NOMO-1 treated with DMSO at 0.1 percent for 48 hours (cell line): ENCODE measurements around the gene CACNA1C.

Experiments used
- DNase-seq: peaks from one replicate; lab custom pipeline; 2025; ENCODE audit not compliant: unreplicated experiment; lab: John Stamatoyannopoulos, UW

CACNA1C gene

DNA sequence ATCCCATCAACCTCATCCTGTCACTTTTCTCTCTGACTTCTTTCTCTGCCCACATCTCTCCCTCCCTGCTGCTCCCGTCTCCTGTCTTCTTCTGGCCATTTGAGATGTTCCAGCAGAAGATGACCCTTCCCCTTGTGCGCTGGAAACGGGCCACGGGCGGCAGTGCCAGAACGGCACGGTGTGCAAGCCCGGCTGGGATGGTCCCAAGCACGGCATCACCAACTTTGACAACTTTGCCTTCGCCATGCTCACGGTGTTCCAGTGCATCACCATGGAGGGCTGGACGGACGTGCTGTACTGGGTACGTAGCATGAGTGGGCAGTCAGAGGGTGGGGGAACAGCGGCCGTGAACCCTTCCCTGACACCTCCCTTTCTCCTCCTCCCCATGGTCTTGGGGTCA lies 440.3 kb downstream of the CACNA1C start:
- DNase-seq, result no peak

DNA sequence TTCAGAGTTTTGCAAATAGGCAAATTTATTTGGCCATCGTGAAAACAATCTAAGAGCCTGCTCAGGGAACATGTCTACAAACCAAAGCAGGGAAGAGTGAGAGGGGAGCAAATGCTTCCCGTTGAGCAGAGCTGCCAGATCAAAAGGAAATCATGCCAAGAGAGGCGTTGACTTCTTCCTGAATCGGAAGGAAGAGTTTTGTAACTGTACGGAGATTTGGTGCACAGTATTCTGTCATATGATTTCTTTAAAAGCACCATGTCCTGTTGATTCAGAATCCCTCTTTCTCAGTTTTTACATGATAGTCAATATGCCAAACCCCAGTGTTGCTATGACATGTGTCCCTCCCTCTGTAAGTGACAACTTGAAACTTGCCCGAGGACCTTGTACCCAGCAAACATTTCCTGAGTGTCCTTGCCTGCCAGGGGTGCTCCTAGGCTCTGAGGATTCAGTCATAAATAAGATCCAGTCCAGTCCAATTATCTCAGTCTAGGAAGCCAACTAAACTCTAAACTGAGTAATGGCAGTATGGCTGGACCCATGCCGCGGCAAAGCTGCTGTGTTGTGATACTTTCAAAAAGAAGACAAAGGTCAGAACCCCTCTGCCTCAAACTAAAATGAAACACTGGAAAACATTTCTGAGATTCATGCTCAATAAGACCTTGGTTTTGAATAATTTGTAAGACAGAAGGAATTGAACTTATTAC lies 441.9 kb downstream of the CACNA1C start:
- no peak for DNase-seq

DNA sequence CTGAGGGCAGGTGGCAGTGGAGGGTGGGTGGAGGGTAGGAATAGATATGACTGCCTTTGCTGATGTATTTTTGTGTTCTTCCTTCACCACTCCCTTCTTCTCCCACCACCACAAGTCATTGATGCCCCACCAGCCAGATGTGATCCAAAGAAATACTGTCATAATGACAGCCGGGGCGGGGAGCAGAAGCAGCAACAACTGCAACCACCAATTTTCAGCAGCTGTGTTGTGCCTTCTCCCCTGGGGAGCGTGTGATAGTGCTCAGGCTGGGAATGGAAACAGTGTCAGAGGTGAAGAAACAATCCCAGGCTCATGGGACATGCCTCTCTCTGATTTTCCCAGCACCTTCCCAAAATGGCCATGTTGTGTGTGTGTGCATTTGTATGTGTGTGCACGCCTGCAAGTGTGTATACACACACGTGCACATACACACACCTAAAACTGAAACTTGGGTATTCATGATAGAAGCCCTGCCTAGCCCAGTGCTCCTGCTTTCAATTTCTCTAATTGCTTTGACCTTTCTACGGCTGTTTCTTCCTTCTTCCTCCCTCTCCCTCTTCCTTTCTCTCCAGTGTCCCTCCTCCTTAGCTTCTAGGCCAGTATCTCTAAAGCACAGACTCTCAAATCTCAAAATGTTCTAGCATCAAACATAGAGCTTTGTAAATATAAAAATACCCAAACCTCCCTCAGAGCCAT lies 442.8 kb downstream of the CACNA1C start:
- DNase-seq, result no peak

DNA sequence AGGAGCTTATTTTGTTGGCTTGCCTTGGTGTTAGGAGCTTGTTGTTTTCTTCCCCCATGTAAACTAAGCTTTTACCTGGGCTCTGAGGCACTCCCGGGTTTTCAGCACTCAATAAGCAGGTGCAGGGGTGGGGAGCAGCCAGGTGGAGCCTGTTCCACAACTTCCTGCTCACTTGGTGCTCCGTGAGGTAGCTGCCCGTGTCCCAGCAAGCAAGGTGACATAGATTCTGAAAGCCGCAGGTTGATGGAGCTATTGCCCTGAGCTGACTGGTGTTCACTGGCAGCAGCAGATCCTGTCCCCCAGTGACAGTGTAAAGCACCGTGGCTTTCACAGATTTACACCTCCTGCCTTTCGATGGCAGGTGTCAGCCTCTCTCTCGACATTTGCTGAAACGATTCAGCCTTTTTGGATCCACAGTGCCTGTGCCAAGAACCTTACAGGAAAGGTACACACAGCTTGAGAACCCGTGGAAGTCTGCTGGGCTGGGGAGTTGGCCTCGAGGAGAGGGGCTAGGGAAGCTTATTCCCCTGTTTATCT lies 446.2 kb downstream of the CACNA1C start:
- DNase-seq, result no peak

DNA sequence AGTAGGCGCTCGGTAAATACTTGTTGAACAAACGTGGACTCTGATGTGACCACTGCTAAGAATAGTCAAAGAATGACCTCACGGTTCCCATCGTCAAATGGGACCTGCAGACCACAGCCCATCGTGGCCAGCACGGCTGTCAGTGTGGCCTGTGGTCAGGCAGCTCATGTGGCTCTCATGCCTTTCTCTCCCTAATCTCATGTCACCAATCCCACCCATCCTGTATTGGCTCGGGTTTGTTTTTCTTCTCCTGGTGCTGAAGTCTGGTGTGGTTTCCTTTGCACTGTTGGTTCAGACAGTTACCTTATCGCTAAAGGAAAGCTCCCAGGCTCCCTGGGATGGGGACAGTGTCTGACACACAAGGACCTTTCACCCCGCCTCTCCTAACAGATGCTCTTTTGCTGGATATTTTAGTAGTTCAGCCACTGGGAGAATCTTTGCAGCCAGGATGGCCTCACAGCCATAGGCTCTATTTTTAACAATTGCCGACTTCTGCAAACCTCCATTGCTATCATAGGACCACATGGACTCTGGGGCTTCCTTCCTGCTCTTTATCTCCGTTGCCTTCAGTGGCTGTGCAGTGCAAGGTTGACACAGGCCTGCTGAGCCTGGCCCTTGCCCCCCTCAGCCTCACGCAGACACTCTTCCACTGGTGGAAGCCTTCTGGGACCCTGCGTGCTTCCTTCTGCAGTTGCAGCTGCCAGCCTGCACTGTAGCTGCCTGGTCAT lies 448.8 kb downstream of the CACNA1C start:
- peak; percentile 42 for DNase-seq

DNA sequence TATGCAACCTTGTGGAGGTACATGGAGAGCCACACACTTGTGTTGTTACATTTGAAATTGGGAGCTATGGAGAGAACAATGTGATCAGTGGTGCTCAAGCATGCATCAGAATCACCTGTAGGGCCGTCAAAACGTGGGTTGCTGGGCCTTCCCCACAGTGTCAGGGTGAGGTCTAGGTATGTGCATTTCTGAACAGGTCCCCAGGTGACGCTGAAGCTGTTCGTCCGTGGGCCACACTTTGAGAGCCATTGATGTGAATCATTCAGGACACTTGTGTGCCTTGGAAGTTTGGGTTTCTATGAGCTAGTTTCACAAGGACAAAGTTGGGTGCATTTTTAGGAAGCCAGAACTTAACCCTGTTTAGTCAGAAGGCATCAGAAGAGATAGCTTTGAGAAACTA lies 450.2 kb downstream of the CACNA1C start:
- no peak for DNase-seq

DNA sequence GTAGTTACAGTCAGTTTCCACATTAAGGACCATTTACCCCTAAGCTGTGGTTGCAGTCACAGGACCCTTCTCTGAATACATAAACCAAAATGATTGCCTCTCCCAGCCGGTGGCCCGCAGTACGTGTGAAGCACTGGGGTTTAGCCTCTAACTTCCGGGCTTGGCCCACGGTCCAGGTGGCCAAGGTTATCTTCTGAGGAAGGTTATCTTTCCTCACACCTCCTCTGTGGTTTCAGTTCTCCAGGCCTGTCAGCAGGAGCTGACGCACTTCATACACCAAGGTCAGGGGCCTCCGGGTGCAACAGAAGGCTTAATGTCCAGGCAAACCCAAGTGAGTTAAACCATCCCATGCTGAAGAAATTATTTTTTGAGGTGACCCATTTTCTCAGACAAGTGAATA lies 451.0 kb downstream of the CACNA1C start:
- DNase-seq, result no peak

DNA sequence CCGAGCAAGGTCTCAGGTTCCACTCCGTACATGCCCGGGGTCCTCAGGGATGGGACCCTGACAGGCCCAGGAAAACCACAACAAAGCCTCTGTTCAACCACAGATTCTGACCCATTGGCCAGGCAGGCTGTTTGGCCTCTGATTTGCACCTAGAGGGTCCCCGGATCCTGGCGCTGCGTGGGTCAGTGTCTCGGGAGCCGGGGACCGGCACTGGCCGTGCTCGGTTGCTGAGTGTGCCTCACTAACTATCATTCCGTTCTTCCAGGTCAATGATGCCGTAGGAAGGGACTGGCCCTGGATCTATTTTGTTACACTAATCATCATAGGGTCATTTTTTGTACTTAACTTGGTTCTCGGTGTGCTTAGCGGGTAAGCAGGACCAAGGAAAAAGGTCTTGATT lies 451.8 kb downstream of the CACNA1C start:
- DNase-seq, result no peak

DNA sequence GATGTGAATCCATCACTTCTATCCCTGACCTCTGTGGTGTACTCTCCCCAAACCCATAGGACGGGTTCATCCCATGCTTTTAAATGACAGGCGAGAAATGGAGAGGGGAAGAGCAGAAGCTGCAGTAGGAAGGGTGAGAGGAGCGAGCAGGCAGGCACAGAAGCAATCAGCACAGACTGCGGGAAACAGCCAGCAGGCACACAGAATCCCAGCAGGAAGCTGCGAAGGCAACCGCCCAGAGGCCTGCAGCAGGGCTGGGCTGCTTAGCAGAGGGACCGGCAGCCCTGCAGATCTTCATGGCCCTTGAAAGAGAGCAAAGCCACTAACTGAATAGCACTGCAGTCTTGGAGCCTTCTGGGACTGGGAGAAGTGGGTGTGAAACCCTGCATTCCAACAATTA lies 455.0 kb downstream of the CACNA1C start:
- no peak for DNase-seq

DNA sequence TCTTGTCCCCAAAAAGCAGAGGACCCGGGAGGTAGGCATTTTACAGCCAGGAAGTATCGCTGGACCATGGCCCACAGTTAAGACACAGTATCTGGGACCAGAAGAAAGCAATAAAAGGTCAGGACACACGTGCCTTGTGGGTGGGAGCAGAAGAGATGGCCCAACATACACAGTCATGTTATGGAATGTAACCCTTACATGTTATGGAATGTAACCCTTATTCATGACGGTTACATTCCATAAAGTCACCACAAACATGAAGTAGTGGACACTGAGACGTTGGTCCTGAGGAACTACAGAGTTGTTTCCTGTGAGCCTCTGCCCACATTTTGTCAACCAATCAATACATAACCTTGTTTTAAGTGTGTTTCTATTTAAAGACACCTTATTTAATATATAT lies 456.4 kb downstream of the CACNA1C start:
- DNase-seq, result no peak

DNA sequence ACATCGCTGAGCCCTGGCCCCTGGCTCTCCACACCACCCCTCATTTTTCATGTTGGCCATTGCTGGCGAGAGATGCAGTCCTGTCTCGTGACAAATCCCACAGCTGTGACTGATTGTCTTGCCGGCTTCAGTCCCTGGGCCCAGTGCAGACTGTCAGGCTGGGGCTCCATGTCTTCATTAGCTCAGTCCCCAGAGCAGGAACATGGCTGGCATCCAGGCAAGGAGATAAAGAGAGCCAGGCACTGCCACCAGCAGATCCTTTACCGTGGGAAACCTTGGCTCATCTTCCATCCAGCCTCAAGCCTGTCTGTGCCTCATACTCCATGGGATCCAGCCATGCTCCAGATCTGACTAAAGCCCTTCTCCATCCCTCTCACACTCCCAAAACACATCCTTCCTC lies 457.3 kb downstream of the CACNA1C start:
- no peak for DNase-seq

DNA sequence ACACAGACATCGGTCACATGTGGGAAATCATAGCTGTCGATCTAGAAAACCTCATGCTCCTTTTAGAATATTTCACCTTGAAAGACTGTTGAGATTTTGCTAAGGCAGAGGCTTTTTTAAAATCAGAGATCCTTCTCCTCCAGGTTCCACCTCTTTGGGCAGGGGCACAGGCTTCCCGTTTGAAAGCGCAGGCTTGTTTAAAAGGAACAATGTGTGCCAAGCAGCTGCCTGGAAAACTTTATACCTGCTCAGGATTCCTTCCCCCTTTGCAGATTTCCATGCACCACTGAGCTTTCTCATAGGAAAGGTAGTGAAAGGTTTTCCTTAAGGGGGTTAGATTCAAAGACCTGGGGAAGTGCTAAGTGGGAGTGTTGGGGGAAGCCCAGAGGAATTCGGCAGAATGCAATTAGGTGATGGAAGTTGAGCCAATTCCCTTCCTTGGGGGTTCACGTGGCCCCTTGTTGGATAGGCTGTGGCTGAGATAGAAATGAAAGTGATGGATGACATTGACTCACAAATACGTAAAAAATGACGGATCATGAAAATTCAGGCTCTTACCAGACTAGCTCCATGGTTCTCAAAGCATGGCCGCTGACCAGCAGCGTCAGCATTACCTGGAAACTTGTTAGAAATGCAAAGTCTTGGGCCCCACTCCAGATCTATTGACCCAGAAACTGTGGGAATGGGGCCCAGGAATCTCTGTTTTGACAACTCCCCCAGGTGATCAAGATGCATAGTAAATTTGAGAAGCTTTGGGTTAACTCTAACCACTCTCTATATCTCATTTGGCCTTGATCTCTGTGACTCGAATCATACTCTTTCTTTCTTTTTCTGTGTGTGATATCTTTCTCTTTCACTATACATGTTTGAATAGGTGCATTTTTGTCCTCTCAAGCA lies 460.6 kb downstream of the CACNA1C start:
- DNase-seq, result no peak

DNA sequence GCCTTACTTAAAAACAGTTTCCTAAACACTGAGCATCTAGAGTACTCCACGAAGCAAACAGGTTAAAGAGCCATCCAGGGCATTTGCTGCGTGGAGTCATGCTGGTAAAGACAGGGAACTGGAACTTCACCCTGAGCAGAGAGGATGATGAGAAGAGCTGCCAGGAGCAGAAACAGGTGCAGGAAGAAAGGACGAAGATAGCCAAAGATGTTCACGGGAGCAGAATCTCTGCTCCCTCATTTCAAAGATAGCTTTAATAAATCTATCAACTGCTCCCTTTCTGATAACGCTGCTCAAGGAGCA lies 461.2 kb downstream of the CACNA1C start:
- DNase-seq, result no peak

DNA sequence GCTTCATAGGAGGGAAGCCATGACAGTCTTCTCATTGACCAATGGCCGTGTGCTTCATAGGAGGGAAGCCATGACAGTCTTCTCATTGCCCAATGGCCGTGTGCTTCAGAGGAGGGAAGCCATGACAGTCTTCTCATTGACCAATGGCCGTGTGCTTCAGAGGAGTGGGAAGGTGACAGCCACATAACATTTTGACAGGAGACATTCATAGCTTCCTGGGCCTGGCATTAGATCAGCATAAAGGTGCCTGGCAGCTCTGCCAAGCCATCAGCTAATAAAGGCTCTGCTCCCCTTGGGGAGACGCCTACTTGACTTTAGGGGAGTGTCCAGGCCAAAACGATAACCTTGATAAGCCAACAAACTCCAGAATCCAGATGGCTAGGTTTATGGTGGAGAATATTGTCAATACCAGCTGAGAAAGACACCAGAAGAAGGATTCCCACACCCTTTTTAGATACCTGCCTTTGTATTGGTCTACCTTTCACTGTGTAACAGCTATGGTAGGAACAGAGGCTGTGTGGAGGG lies 468.0 kb downstream of the CACNA1C start:
- no peak for DNase-seq

DNA sequence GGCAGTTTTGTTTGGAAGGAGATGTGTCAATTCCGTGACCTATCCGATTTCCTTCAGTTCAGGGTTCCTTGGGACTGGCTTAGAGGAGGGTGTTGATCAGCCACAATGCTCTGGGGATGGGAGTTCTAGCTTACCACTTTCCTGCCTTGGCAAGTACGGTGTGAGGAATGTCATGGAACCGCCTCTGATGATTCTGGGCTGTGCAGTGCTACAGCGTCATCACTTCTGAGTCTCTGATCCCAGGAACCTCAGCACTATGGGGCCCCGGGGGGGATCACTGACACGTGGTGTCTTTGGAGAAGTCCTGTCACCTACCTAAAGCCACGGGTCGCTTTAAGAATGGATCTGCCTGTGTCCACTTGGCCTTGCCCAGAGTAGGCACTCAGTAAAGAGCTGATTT lies 470.5 kb downstream of the CACNA1C start:
- no peak for DNase-seq

DNA sequence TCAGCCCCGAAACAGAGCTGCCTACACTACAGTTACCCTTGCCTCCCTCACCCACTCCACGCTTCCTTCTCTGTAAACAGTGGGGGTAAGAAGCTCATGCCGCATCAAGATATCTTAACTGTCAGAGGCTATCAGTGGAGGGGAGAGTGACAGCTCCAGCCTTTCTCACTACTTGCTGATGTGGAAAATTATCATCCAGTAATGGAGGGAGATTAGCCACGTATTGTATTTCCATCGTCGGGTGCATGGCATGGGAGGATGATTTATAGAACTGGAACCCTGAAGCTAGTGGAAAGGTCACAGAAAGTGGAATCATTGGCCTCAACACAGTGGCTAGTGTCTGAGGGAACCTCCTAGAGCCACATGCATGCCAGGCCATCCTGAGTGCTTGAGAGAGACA lies 471.1 kb downstream of the CACNA1C start:
- no peak for DNase-seq

DNA sequence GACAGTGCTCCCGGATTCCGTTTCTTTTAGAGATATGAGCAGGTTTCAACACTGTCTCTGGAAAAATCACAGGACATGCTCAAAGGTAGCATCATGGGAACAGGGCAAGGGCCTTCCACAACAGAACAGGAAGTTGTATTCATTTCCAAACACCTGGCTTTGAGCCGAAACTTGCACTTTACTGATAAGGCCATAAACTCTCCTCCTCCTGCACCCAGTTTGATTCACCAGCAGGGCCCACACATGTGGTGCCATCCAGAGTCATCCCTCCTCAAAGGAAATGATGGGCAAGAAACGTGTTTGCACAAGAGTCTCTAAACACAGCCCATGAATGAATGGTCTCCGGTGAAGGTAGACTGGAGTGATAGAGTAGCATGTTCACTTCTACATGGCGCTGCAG lies 473.6 kb downstream of the CACNA1C start:
- no peak for DNase-seq

DNA sequence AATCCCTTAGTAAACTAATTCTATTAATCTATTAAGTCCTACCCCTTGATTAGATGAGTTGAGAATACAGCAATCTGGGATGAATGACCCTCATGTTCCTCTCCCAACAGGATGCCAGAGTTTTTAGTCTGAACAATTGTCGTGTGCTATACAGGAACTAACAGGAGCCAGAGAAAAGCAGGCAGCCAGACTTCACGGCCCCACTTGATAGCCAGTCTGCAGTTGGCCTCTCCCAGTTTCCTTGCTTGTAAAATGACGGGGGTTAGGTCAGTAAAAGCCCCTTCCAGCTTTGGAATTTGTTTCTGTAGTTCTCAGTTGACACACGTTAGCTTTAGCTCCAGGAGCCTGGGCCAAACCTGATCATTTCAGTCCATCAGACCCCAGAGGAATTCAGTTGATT lies 475.2 kb downstream of the CACNA1C start:
- DNase-seq, result no peak

DNA sequence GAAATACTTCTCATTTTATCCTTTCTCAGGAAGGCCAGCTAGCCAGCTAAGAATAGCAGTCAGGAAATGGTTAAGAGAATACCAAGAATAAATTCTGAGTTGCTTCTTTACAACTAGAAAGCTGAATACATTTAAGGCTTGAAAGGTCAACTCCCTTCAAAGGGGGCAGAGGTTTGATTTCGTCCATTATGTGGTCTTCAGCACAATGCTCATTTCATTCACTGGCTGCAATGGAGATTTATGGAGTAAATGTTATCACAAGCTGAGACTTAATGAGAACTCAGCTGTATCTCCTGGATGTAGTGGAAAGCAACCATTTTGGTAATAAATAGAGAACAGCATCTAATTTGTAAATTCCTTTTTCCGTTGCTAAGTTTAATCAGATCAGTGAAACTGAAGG lies 477.0 kb downstream of the CACNA1C start:
- DNase-seq, result no peak

DNA sequence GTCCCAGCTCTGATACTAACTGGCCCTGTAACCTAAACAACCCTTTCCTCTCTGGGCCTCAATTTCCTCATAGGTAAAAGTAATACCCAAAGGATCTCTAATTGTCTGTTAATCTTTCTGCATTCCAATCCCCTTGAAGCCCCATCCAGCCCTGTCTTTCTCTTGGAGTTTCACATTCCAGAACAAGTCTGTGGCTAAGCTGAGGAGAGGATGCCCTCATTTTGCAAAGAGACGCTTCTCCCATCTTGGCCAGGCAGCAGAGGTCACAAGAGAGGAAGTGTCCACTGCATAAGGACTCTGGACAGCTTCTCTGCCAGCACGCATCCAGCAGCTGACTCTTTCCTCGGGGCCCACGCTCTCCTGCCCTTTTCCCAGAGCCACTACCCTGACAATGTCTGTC lies 478.6 kb downstream of the CACNA1C start:
- no peak for DNase-seq

DNA sequence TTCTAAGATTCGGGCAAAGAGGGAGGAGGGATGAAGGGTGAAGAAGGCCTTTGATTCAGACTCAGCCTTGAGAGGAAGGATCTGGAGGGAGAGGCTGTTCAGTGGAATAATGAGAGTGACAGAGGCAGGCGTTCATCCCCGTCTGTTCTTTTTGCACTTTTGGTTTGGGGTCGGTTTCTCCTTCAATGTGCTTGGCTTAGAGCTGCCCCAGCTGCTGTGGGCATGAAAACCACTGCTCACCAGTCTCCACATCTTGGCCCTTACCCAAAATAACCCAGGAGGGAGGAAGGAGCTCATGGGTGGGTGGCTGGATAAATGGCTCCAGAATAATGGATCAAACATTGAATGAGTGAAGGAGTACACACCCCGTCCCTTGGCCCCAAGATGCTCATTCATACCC lies 480.2 kb downstream of the CACNA1C start:
- no peak for DNase-seq
